Epidermal melanocyte (primary cell): ENCODE results near the gene NOS1AP.
"Not testable (repeated sequence)": the region's sequence is repeated elsewhere in the genome, so short reads cannot be mapped to it uniquely, and the experiment has no call there.

Experiments
- DNase-seq: peaks from one replicate; pipeline ENCODE4 v3.0.0; 2011; ENCODE audit warnings: low spot score; ENCODE audit not compliant: insufficient read length

The NOS1AP gene

GRCh38 chr1:162165528-162165927 is 96.0 kb downstream of the NOS1AP start:
- DNase-seq, result no peak

GRCh38 chr1:162166917-162167615 is 97.6 kb downstream of the NOS1AP start:
- DNase-seq, result no peak

- no peak for DNase-seq
Observed at GRCh38 chr1:162168261-162168660, 98.8 kb downstream of the NOS1AP start.

GRCh38 chr1:162169031-162169790 is 99.7 kb downstream of the NOS1AP start:
- no peak for DNase-seq

- no peak for DNase-seq
Observed at GRCh38 chr1:162171111-162171510, 101.6 kb downstream of the NOS1AP start.

GRCh38 chr1:162172311-162173102 is 103.0 kb downstream of the NOS1AP start:
- DNase-seq, result no peak

GRCh38 chr1:162173607-162174006 is 104.1 kb downstream of the NOS1AP start:
- not testable (repeated sequence) for DNase-seq

GRCh38 chr1:162174027-162174426 is 104.5 kb downstream of the NOS1AP start:
- DNase-seq, result not testable (repeated sequence)

- DNase-seq, result no peak
Observed at GRCh38 chr1:162175379-162176081, 106.0 kb downstream of the NOS1AP start.

GRCh38 chr1:162177126-162177525 is 107.6 kb downstream of the NOS1AP start:
- DNase-seq, result no peak

GRCh38 chr1:162178432-162178831 is 108.9 kb downstream of the NOS1AP start:
- DNase-seq, result no peak

- no peak for DNase-seq
Observed at GRCh38 chr1:162179121-162179520, 109.6 kb downstream of the NOS1AP start.

- DNase-seq, result no peak
Observed at GRCh38 chr1:162180813-162181212, 111.3 kb downstream of the NOS1AP start.

- DNase-seq, result no peak
Observed at GRCh38 chr1:162182090-162182489, 112.6 kb downstream of the NOS1AP start.

- DNase-seq, result no peak
Observed at GRCh38 chr1:162185314-162186025, 116.0 kb downstream of the NOS1AP start.

- no peak for DNase-seq
Observed at GRCh38 chr1:162186026-162186374, 116.5 kb downstream of the NOS1AP start.

- DNase-seq, result no peak
Observed at GRCh38 chr1:162186406-162186805, 116.9 kb downstream of the NOS1AP start.

- DNase-seq, result no peak
Observed at GRCh38 chr1:162187687-162188276, 118.3 kb downstream of the NOS1AP start.

- no peak for DNase-seq
Observed at GRCh38 chr1:162189345-162189744, 119.9 kb downstream of the NOS1AP start.
